RCC 7860 (cell line): ENCODE data around the gene CD109.
"Not testable (repeated sequence)": the region's sequence is repeated elsewhere in the genome, so short reads cannot be mapped to it uniquely, and the experiment has no call there.

Source experiments
- DNase-seq: peaks from one replicate; pipeline ENCODE4 v3.0.0-alpha.2; 2015; ENCODE audit warnings: low spot score
- FAIRE-seq: peaks from 2 replicates; lab custom pipeline; 2012; peaks lifted over from hg19 to GRCh38; lab: Jason Lieb, UNC

The CD109 gene

DNA sequence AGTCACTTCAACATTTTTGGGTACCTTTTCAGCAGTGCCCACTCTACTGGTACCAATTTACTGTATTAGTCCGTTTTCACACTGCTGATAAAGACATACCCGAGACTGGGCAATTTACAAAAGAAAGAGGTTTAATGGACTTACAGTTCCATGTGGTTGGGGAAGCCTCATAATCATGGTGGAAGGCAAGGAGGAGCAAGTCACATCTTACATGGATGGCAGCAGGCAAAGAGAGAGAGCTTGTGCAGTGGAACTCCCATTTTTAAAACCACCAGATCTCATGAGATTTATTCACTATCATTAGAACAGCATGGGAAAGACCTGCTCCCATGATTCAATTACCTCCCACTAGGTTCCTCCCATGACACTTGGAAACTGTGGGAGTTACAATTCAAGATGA lies 12.4 kb upstream of the CD109 start:
- DNase-seq, FAIRE-seq: not testable (repeated sequence)

- FAIRE-seq = no peak
- DNase-seq = no peak
Observed at GRCh38 chr6:73688351-73688750, 7.7 kb upstream of the CD109 start.

- no peak for FAIRE-seq
- DNase-seq = no peak
Observed at GRCh38 chr6:73690056-73690455, 5.9 kb upstream of the CD109 start.

GRCh38 chr6:73691512-73691911 lies 4.5 kb upstream of the CD109 start:
- FAIRE-seq = no peak
- DNase-seq = no peak

DNA sequence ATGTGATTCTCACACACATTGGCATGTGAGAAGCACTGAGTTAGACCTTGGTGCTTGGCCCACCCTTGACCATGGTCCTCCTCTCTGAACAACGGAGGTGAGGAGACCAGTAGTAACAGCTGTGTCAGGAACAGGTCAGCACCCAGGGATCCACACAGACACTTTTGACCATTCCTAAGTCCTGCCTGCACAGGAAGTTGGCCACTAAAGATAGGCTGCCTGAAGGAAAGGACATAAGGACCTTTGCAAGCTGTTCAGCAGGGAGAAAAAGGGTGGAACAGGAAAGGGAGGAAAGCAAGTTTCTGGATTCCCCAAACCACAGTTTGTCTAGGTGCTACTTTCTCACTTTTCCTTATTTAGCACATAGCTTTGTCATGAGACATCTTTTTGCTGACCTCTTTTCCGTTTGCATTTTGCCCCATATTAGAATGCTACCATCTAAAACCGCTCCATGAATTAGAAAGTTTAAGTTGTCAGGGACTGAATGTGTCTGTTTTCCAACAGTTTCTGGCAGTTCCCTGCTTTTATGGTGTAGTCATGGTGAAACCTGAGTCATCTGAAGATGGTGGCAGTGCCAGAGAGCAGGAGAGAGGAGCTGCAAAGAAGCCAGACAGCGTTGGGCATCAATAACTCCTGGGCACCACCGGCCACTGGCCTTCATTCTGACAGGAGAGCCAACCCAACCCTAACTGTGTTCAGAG lies 1.1 kb upstream of the CD109 start:
- DNase-seq (peak; percentile 63), FAIRE-seq (peak; percentile 11)

GRCh38 chr6:73696966-73697655 lies 1.1 kb downstream of the CD109 start:
- no peak for DNase-seq
- no peak for FAIRE-seq

- DNase-seq = no peak
- FAIRE-seq = no peak
Observed at GRCh38 chr6:73699676-73700459, 3.9 kb downstream of the CD109 start.

GRCh38 chr6:73702444-73702843 lies 6.4 kb downstream of the CD109 start:
- FAIRE-seq (no peak), DNase-seq (no peak)

GRCh38 chr6:73703466-73703865 lies 7.5 kb downstream of the CD109 start:
- DNase-seq (no peak), FAIRE-seq (no peak)

- DNase-seq = peak; percentile 91
- FAIRE-seq = peak; percentile 98
Observed at GRCh38 chr6:73704260-73704659, 8.3 kb downstream of the CD109 start.

- FAIRE-seq = no peak
- DNase-seq = no peak
Observed at GRCh38 chr6:73704798-73705197, 8.8 kb downstream of the CD109 start.

DNA sequence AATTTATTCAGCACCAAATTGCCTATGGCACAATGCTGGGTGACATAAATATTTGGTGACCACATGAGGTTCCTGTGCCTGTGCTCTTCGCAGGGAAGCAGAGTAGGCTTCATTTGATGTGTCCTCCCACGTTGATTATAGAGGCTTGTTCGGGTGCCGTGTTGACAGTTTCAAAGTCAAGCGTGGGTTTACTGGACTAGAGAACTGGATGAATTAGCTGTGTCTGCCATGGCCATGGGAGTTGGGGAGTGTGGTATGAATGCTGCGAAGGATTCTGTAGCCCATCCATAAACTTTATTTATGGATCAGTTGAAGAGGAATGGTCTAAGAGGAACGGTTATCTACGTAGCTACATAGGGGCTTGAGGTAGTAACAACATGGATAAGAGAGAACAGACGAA lies 11.0 kb downstream of the CD109 start:
- FAIRE-seq (no peak), DNase-seq (no peak)

DNA sequence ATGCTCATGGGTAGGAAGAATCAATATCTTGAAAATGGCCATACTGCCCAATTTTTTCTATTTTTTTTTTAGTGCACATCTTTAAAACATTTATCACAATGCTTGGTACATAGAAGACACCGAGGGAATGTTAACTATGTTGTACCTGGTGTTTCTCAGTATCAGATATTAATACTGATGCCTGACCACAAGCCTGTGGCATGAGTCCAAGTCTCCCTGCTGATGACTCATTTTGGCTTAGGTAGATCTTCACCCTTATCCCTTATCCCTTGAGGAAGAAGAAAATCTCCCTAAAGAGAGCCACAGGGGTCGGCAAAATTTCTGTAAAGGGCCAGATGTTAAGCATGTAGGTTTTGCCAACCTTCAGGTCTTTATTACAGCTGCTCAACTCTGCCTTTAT lies 14.5 kb downstream of the CD109 start:
- DNase-seq = peak; percentile 63
- peak; percentile 87 for FAIRE-seq

DNA sequence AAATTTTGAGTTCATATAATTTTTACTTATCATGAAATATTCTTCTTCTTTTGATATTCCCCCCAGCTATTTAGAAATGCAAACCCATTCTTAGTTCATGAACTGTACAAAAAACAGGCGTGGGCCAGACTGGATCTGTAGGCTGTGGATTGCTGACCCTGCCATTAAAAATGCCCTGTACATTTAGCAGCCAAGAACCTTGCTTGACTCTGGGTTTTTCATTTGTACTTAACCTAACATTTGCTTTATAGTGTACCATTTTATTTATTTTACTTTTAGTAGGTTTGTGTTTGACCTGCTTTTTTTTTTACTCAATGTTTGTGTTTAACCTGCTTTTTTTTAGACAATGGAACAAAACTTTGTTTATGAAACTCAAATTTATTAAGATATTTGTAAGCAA lies 14.9 kb downstream of the CD109 start:
- DNase-seq (no peak), FAIRE-seq (no peak)

GRCh38 chr6:73712535-73713173 lies 16.7 kb downstream of the CD109 start:
- no peak for DNase-seq
- FAIRE-seq = no peak

DNA sequence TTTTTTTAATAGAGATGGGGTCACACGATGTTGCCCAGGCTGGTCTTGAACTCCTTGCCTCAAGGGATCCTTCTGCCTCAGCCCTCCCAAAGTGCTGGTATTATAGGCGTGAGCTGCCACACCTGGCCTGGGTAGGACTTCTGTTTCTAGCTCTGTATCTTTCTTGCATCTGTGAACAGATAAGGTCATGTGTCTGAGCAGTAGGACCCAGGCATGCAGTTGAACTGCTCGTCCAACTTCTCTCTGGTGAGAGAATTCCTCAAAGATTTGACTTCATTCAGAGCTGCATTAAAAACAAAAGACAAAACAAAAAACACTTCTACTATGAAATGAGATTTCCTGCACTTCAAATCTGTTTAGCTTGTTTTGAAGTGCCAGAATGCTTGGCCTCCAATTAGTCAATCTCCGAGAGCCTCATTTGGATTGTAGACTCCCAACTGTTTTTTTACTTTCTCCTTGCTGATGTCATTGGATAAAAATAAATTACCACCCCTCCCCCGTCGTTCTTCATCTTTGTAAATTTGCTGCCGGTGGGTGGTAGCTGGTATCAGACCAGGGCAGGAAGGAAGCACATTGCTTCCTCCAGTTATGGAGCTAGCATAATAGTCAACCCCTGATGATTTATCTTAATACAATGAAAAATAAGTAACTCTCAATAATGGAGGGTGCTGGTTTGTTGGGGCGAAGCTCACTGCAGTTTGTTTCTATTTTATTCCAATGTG lies 17.6 kb downstream of the CD109 start:
- DNase-seq (no peak), FAIRE-seq (no peak)

GRCh38 chr6:73715111-73715508 lies 19.1 kb downstream of the CD109 start:
- DNase-seq = peak; percentile 74
- FAIRE-seq = peak; percentile 86

GRCh38 chr6:73719046-73719445 lies 23.0 kb downstream of the CD109 start:
- FAIRE-seq (no peak), DNase-seq (no peak)

- DNase-seq = peak; percentile 78
- peak; percentile 88 for FAIRE-seq
Observed at GRCh38 chr6:73722318-73723060, 26.5 kb downstream of the CD109 start.

DNA sequence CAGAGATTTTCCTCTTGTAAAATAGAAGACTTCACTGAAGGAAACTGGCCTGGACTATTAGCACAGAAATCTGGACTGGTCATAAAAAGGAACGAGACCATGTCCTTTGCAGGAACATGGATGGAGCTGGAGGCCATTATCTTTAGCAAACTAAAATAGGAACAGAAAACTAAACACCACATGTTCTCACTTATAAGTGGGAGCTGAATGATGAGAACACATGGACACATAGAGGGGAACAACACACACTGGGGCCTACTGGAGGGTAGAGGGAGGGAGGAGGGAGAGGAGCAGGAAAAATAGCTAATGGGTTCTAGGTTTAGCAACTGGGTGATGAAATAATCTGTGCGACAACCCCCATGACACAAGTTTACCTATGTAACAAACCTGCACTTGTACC lies 27.5 kb downstream of the CD109 start:
- FAIRE-seq, DNase-seq: not testable (repeated sequence)
